ENCODE measurements around the gene TSPAN17.

Gene TSPAN17

DNA sequence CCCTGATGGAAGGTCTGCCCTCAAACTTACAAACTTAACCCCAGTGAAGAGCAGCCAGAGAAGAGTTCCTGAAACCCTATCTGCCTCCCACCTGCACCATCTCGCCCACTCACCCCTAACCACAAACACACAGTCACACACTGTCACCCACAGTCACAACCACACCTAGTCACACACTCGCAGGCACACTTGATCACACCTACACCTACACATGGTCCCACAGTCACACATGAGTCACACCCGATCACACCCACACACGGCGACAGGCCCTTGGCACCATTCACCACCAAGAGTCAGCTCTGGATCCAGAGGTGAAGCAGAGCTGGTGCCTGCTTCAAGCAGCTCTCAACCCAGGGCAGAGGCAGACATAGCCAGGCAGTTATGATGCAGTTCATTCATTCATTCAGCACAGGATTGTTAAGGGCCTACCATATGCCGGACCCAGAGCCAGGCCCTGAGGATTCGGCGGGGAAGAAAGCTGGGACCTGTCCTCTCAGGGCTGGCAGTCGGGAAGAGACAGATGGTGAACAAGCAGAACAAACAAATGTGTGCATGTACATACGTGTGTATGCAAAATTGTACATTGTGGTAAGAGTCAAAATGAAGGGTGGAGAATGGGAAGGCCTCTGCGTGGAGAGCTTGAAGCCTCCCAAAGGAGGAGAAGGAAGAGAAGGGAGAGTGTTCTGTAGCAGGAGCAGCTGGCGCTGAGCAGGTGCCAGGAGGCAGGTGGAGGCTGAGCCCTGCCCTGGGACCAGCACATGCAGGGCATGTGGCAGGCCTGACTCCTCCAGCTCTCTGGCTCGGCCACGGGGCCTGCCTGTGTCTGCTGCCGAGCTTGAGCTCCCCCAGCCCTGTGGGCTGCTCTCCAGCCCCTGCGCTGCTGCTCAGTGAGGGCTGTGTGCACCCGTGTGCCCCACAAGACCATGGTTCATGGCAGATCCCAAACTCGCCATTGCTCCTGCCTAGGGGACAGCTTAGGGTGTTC, 6.4 kb downstream of the TSPAN17 start:
- H3K4me1 ChIP-seq (ENCODE audit: control insufficient read depth in 1 of 2, insufficient read depth in 1 of 2, low read depth in 1 of 2, low read length in 1 of 2), result peaks cover 0 to 6% of the 10 kb centered on the region in 2 experiments
- H3K27ac ChIP-seq, result no peak overlapping the region
- H3K9me3 ChIP-seq, result no peaks in the 10 kb centered on the region
- no peaks in the 10 kb centered on the region for H3K36me3 ChIP-seq
- TF ChIP-seq, protein P1, sequence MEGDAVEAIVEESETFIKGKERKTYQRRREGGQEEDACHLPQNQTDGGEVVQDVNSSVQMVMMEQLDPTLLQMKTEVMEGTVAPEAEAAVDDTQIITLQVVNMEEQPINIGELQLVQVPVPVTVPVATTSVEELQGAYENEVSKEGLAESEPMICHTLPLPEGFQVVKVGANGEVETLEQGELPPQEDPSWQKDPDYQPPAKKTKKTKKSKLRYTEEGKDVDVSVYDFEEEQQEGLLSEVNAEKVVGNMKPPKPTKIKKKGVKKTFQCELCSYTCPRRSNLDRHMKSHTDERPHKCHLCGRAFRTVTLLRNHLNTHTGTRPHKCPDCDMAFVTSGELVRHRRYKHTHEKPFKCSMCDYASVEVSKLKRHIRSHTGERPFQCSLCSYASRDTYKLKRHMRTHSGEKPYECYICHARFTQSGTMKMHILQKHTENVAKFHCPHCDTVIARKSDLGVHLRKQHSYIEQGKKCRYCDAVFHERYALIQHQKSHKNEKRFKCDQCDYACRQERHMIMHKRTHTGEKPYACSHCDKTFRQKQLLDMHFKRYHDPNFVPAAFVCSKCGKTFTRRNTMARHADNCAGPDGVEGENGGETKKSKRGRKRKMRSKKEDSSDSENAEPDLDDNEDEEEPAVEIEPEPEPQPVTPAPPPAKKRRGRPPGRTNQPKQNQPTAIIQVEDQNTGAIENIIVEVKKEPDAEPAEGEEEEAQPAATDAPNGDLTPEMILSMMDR (IDR thresholded peaks at IDR 0.05), result no peak
- H3K27me3 ChIP-seq, result peaks cover 16% of the 10 kb centered on the region
- H3K4me3 ChIP-seq (ENCODE audit: low read depth in 1 of 2, low read length in 1 of 2), result no peak overlapping the region

DNA sequence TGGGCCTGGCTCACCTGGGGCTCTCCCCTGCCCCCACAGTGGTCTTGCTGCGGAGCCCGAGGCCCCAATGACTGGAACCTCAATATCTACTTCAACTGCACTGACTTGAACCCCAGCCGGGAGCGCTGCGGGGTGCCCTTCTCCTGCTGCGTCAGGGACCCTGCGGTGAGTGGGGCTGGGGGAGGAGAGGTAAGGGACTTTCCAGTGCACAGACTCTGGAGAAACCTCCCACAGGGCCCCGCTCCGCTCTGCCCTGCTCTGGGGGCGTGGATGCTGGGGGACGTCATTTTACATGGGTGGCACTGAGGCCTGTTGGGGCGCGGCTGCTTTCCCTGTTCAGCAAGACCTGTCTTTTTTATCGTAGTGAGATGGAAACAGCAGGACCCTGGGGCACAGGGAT, 7.6 kb downstream of the TSPAN17 start:
- Histone ChIP-seq H3K27ac (no peak overlapping the region), H3K36me3 (no peaks in the 10 kb centered on the region), H3K4me1 (ENCODE audit: control insufficient read depth in 1 of 2, insufficient read depth in 1 of 2, low read depth in 1 of 2, low read length in 1 of 2) (peaks cover 4 to 12% of the 10 kb centered on the region in 2 experiments), H3K4me3 (ENCODE audit: low read depth in 1 of 2, low read length in 1 of 2) (no peak overlapping the region), H3K27me3 (peaks cover 6% of the 10 kb centered on the region), H3K9me3 (no peaks in the 10 kb centered on the region)
- TF ChIP-seq, protein P1 (IDR thresholded peaks at IDR 0.05), result no peak

DNA sequence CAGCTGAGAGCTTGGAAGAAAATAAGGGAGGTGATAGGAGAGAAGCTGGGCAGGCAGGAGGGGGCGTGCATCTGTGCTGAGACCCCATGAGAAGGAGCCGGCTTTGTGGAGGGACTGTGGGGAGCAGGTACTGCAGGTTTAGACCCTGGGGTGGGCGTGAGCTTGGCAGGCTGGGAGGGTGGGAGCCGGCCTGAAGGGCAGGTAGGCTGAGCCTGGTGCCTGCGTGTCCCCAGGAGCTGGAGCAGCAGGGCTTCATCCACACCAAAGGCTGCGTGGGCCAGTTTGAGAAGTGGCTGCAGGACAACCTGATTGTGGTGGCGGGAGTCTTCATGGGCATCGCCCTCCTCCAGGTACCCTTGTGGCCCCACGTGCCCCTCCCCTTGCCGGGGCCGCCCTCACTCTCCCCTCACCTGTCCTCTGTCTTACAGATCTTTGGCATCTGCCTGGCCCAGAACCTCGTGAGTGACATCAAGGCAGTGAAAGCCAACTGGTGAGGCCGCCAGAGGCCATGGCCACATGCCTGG, 9.2 kb downstream of the TSPAN17 start:
- no peaks in the 10 kb centered on the region for H3K36me3 ChIP-seq
- no peak overlapping the region for H3K4me3 ChIP-seq (ENCODE audit: low read depth in 1 of 2, low read length in 1 of 2)
- peaks cover 7% of the 10 kb centered on the region for H3K27me3 ChIP-seq
- TF ChIP-seq, protein P1 (IDR thresholded peaks at IDR 0.05), result no peak
- no peak overlapping the region for H3K27ac ChIP-seq
- no peaks in the 10 kb centered on the region for H3K9me3 ChIP-seq
- peaks cover 4 to 14% of the 10 kb centered on the region in 2 experiments for H3K4me1 ChIP-seq (ENCODE audit: control insufficient read depth in 1 of 2, insufficient read depth in 1 of 2, low read depth in 1 of 2, low read length in 1 of 2)

DNA sequence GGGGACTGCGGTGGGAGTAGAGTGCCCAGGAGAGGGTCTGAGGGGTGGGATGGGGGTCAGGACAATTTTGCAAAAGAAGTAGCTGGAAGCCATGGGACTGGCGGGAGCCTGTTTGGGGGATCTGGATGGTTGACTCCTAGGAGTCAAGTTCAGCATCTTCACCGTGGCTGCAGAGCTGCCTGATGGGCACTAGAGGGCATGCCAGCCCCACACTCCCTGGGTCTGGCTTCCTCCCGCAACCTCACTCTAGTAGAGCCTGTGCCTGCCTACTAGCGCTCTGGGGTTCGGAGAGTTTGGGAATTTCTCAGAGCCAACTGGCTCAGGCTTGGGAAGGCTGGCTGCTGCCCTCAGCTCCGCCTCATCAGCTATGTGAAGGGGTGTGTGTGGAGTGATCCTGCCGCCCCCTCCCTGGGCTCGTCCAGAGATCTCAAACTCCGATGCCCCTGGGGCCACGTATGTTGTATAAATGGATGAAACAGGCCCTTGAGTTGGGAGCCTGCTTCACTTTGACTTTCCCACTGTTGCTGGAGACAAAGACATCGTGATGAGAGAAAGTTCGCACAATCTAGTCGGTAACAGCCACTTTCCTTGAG, 10.8 kb downstream of the TSPAN17 start:
- peaks cover 4 to 14% of the 10 kb centered on the region in 2 experiments for H3K4me1 ChIP-seq (ENCODE audit: control insufficient read depth in 1 of 2, insufficient read depth in 1 of 2, low read depth in 1 of 2, low read length in 1 of 2)
- no peaks in the 10 kb centered on the region for H3K36me3 ChIP-seq
- peaks cover 13% of the 10 kb centered on the region for H3K27me3 ChIP-seq
- H3K9me3 ChIP-seq, result no peaks in the 10 kb centered on the region
- TF ChIP-seq, protein P1 (IDR thresholded peaks at IDR 0.05), result peak; percentile 56
- H3K4me3 ChIP-seq (ENCODE audit: low read depth in 1 of 2, low read length in 1 of 2), result no peak overlapping the region
- H3K27ac ChIP-seq, result no peak overlapping the region

DNA sequence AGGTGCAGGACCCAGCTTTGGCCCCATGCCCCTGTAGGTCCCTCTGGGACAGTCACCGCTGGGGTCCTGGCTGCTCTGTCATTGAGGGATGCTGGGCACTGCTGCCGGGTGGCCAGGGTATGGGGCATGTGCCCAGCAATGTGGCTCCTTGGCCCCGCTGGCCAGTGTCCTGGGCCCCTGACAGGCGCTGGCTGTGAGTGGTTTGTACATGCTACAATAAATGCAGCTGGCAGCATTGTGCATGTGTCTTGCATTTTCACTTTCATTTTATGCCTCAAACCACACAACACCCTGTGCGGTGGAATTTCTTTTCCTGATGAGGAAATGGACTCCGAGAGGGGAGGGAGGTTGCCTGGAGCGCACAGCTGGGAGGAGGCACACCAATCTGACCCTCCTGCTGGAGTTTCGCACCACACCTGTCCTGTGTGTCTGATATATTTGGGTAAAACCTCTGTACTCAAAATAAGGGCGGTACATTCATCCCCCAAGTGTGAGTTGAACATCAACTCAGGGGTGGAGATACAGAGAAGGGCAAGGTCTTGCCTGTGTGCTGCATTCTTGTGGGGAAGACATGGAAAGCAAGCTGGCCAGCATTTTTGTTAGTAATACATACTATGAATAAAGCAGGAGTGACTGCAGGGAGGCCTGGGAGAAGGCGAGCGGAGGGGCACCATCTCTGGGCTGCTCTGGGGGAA, 11.7 kb downstream of the TSPAN17 start:
- H3K4me1 ChIP-seq (ENCODE audit: control insufficient read depth in 1 of 2, insufficient read depth in 1 of 2, low read depth in 1 of 2, low read length in 1 of 2), result peaks cover 4 to 14% of the 10 kb centered on the region in 2 experiments
- H3K27me3 ChIP-seq, result peaks cover 22% of the 10 kb centered on the region
- no peaks in the 10 kb centered on the region for H3K9me3 ChIP-seq
- no peak overlapping the region for H3K27ac ChIP-seq
- no peaks in the 10 kb centered on the region for H3K36me3 ChIP-seq
- H3K4me3 ChIP-seq (ENCODE audit: low read depth in 1 of 2, low read length in 1 of 2), result no peak overlapping the region
- TF ChIP-seq, protein P1 (IDR thresholded peaks at IDR 0.05), result no peak

All from neutrophil (primary cell).